ENCODE results near the gene PRKAR2A. TPM values are rescaled to one million over a fixed set of nuclear protein-coding genes. Genes with fewer than 3 reads are reported as not detected.
A peak's percentile ranks its signal among the peaks of the same experiment; 100 is the strongest.
"Not testable (repeated sequence)": the region's sequence is repeated elsewhere in the genome, so short reads cannot be mapped to it uniquely, and the experiment has no call there.

Gene PRKAR2A
- total RNA-seq, 1 donor from 2014 or later, result 55.5 TPM

- Mint-ChIP-seq H3K27me3 (ENCODE audit: unreplicated experiment) (no peaks in the 10 kb centered on the region), H3K27ac (ENCODE audit: unreplicated experiment) (no peak overlapping the region), H3K9me3 (ENCODE audit: unreplicated experiment) (no peaks in the 10 kb centered on the region), H3K4me1 (ENCODE audit: low read depth, unreplicated experiment) (peaks cover 8% of the 10 kb centered on the region), H3K4me3 (ENCODE audit: unreplicated experiment) (peak overlapping the region; percentile 49), H3K36me3 (ENCODE audit: unreplicated experiment) (no peaks in the 10 kb centered on the region)
- no peak for DNase-seq
- no peak for TF ChIP-seq CTCF (IDR thresholded peaks at IDR 0.05; ENCODE audit: partially characterized antibody, unreplicated experiment)
Measured at GRCh38 chr3:48845170-48845569, 2.5 kb downstream of the PRKAR2A start.

GRCh38 chr3:48837163-48837562 lies 10.5 kb downstream of the PRKAR2A start:
- Mint-ChIP-seq H3K27me3 (ENCODE audit: unreplicated experiment) (no peaks in the 10 kb centered on the region), H3K27ac (ENCODE audit: unreplicated experiment) (no peak overlapping the region), H3K4me3 (ENCODE audit: unreplicated experiment) (no peak overlapping the region), H3K4me1 (ENCODE audit: low read depth, unreplicated experiment) (no peaks in the 10 kb centered on the region), H3K36me3 (ENCODE audit: unreplicated experiment) (no peaks in the 10 kb centered on the region), H3K9me3 (ENCODE audit: unreplicated experiment) (no peaks in the 10 kb centered on the region)
- no peak for TF ChIP-seq CTCF (IDR thresholded peaks at IDR 0.05; ENCODE audit: partially characterized antibody, unreplicated experiment)
- no peak for DNase-seq

GRCh38 chr3:48835650-48836366 lies 11.9 kb downstream of the PRKAR2A start:
- H3K27ac Mint-ChIP-seq (ENCODE audit: unreplicated experiment), result no peak overlapping the region
- no peaks in the 10 kb centered on the region for H3K27me3 Mint-ChIP-seq (ENCODE audit: unreplicated experiment)
- no peak for DNase-seq
- H3K36me3 Mint-ChIP-seq (ENCODE audit: unreplicated experiment), result no peaks in the 10 kb centered on the region
- H3K9me3 Mint-ChIP-seq (ENCODE audit: unreplicated experiment), result no peaks in the 10 kb centered on the region
- TF ChIP-seq CTCF (IDR thresholded peaks at IDR 0.05; ENCODE audit: partially characterized antibody, unreplicated experiment), result no peak
- no peak overlapping the region for H3K4me3 Mint-ChIP-seq (ENCODE audit: unreplicated experiment)
- peaks cover 1% of the 10 kb centered on the region for H3K4me1 Mint-ChIP-seq (ENCODE audit: low read depth, unreplicated experiment)

- Mint-ChIP-seq H3K9me3 (ENCODE audit: unreplicated experiment) (no peaks in the 10 kb centered on the region), H3K4me3 (ENCODE audit: unreplicated experiment) (no peak overlapping the region), H3K27me3 (ENCODE audit: unreplicated experiment) (no peaks in the 10 kb centered on the region), H3K4me1 (ENCODE audit: low read depth, unreplicated experiment) (peaks cover 4% of the 10 kb centered on the region), H3K27ac (ENCODE audit: unreplicated experiment) (no peak overlapping the region), H3K36me3 (ENCODE audit: unreplicated experiment) (no peaks in the 10 kb centered on the region)
- TF ChIP-seq CTCF (IDR thresholded peaks at IDR 0.05; ENCODE audit: partially characterized antibody, unreplicated experiment), result no peak
- DNase-seq, result no peak
Measured at GRCh38 chr3:48832684-48833083, 15.0 kb downstream of the PRKAR2A start.

GRCh38 chr3:48830715-48831114 lies 17.0 kb downstream of the PRKAR2A start:
- no peak for TF ChIP-seq CTCF (IDR thresholded peaks at IDR 0.05; ENCODE audit: partially characterized antibody, unreplicated experiment)
- no peaks in the 10 kb centered on the region for H3K9me3 Mint-ChIP-seq (ENCODE audit: unreplicated experiment)
- no peak for DNase-seq
- no peaks in the 10 kb centered on the region for H3K27me3 Mint-ChIP-seq (ENCODE audit: unreplicated experiment)
- H3K27ac Mint-ChIP-seq (ENCODE audit: unreplicated experiment), result no peak overlapping the region
- H3K4me1 Mint-ChIP-seq (ENCODE audit: low read depth, unreplicated experiment), result peaks cover 7% of the 10 kb centered on the region
- H3K36me3 Mint-ChIP-seq (ENCODE audit: unreplicated experiment), result no peaks in the 10 kb centered on the region
- H3K4me3 Mint-ChIP-seq (ENCODE audit: unreplicated experiment), result no peak overlapping the region

- not testable (repeated sequence) for H3K4me3 Mint-ChIP-seq (ENCODE audit: unreplicated experiment); H3K27ac Mint-ChIP-seq (ENCODE audit: unreplicated experiment); H3K9me3 Mint-ChIP-seq (ENCODE audit: unreplicated experiment); DNase-seq; H3K27me3 Mint-ChIP-seq (ENCODE audit: unreplicated experiment); H3K4me1 Mint-ChIP-seq (ENCODE audit: low read depth, unreplicated experiment); H3K36me3 Mint-ChIP-seq (ENCODE audit: unreplicated experiment)
Measured at GRCh38 chr3:48829525-48829924, 18.1 kb downstream of the PRKAR2A start.

GRCh38 chr3:48827874-48828273 lies 19.8 kb downstream of the PRKAR2A start:
- not testable (repeated sequence) for H3K27ac Mint-ChIP-seq (ENCODE audit: unreplicated experiment); H3K9me3 Mint-ChIP-seq (ENCODE audit: unreplicated experiment); H3K4me1 Mint-ChIP-seq (ENCODE audit: low read depth, unreplicated experiment)

More at GRCh38 chr3:48827874-48828273, 19.8 kb downstream of the PRKAR2A start:
- H3K36me3 Mint-ChIP-seq (ENCODE audit: unreplicated experiment); DNase-seq; H3K27me3 Mint-ChIP-seq (ENCODE audit: unreplicated experiment); H3K4me3 Mint-ChIP-seq (ENCODE audit: unreplicated experiment): not testable (repeated sequence)

All from glutamatergic neuron (in vitro differentiated cells).